K562 (cell line): Measurements from ENCODE around the gene GFAP. TPM values are rescaled to one million over a fixed set of nuclear protein-coding genes. Genes with fewer than 3 reads are reported as not detected.

Experiments used
- ATF6 ChIP-seq: sonication (generic); formaldehyde crosslinking; IDR thresholded peaks from 2 replicates; pipeline ENCODE4 v1.4.0; 2020; ENCODE audit warnings: mild to moderate bottlenecking, missing genetic modification reagents
- C11orf30 ChIP-seq: fragments of 450-650 bp; IDR thresholded peaks from 2 replicates; pipeline ENCODE4 v1.6.1; 2016; ENCODE audit warnings: low read depth, mild to moderate bottlenecking
- CEBPZ ChIP-seq: fragments of 150-350 bp; IDR thresholded peaks from 2 replicates; pipeline ENCODE4 v1.6.1; 2014; ENCODE audit warnings: low read depth, mild to moderate bottlenecking, low read length, borderline replicate concordance
- HCFC1 ChIP-seq: IDR thresholded peaks from 2 replicates; pipeline ENCODE4 v1.6.1; 2012; ENCODE audit warnings: low read depth, low read length, improper control_type of control experiment
- PHB ChIP-seq: fragments of 250-450 bp; sonication (Bioruptor Pico); IDR thresholded peaks from 2 replicates; pipeline ENCODE4 v1.5.0; 2021
- PTTG1 ChIP-seq: fragments of 450-650 bp; IDR thresholded peaks from 2 replicates; pipeline ENCODE4 v1.6.1; 2016; ENCODE audit warnings: low read depth, mild to moderate bottlenecking, missing genetic modification characterization, missing compliant biosample characterization
- TRIM24 ChIP-seq, 2 experiments: fragments of 450-650 bp; IDR thresholded peaks; 2 replicates each; pipeline ENCODE4 v1.6.1; 2016
- ZNF589 ChIP-seq: fragments of 200-800 bp; sonication (Bioruptor generic); IDR thresholded peaks from 2 replicates; pipeline ENCODE4 v1.6.1; 2016; ENCODE audit warnings: low read depth, missing genetic modification characterization, missing compliant biosample characterization
- ZNF830 ChIP-seq: fragments of 250-450 bp; sonication (Bioruptor Pico); IDR thresholded peaks from 2 replicates; pipeline ENCODE4 v1.5.0; 2021; ENCODE audit warnings: mild to moderate bottlenecking
- polyA plus RNA-seq, 8 experiments: library from polyadenylated mRNA; depleted of rRNA in 4 of 8; stranded (reverse) in 5 of 8; unstranded in 3 of 8; fragments of >200 nt; fragmentation: Nextera tagmentation in 2 of 8; fragmentation: Illumina TruSeq in 1 of 8; extraction: Ambion mirVana in 2 of 8; extraction: Trizol in 1 of 8; gene quantifications; 2 replicates each; pipeline versions ENCODE4 v1.2.1 to v1.2.3, GENCODE V29; 2011 to 2014; ENCODE audit warnings: inconsistent platforms in 1 of 8, missing spikeins in 1 of 8
- total RNA-seq, 7 experiments: library from RNA; depleted of rRNA in 6 of 7; stranded (reverse); fragments of >200 nt in 6 of 7; fragmentation: Illumina TruSeq in 2 of 7; extraction: Trizol in 2 of 7; gene quantifications; 2 replicates each; pipeline versions ENCODE4 v1.2.1 to v1.2.3, GENCODE V29; 2011 to 2021; ENCODE audit warnings: low replicate concordance in 1 of 7
- TF ChIP-seq, protein P1 (sequence below), 2 experiments: fragments of 450-650 bp in 1 of 2; sonication (generic) in 1 of 2; formaldehyde crosslinking in 1 of 2; IDR thresholded peaks in 1 of 2; conservative IDR thresholded peaks in 1 of 2; 2 replicates each; pipeline versions ENCODE4 v1.6.1 to v1.8.1; 2016 to 2023; ENCODE audit warnings: mild to moderate bottlenecking in 2 of 2, moderate library complexity in 2 of 2, inconsistent platforms in 1 of 2, missing genetic modification reagents in 1 of 2
- TF ChIP-seq, protein P2 (sequence below): sonication (generic); formaldehyde crosslinking; IDR thresholded peaks from 2 replicates; pipeline ENCODE4 v1.8.0; 2022; ENCODE audit warnings: mild to moderate bottlenecking, missing genetic modification reagents

GFAP gene
- total and polyA plus RNA-seq, 9 of the 15 experiments (the other 6 are each of a cell fraction or from before 2014, with no cell fraction given): 0.07 to 1.4 (median 0.60) TPM; not detected in 1

- TF ChIP-seq C11orf30 (no peak), PTTG1 (tag) (no peak), PHB (no peak), CEBPZ (no peak), ZNF830 (CRISPR knock-in tag) (no peak), ZNF589 (CRISPR knock-in tag) (peak; percentile 89; the same call in 1 of the 2 replicates), TRIM24 (IDR thresholded peaks at IDR 0.05) (peak in 1 of 2 experiments; percentile 11; a peak in 1 of 4 replicates), HCFC1 (no peak), ATF6 (CRISPR knock-in tag) (no peak)
- TF ChIP-seq, protein P1, sequence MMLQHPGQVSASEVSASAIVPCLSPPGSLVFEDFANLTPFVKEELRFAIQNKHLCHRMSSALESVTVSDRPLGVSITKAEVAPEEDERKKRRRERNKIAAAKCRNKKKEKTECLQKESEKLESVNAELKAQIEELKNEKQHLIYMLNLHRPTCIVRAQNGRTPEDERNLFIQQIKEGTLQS (IDR thresholded peaks at IDR 0.05): no peak
- TF ChIP-seq, protein P1 (CRISPR knock-in tag; conservative IDR thresholded peaks at IDR 0.05): no peak
- TF ChIP-seq, protein P2, sequence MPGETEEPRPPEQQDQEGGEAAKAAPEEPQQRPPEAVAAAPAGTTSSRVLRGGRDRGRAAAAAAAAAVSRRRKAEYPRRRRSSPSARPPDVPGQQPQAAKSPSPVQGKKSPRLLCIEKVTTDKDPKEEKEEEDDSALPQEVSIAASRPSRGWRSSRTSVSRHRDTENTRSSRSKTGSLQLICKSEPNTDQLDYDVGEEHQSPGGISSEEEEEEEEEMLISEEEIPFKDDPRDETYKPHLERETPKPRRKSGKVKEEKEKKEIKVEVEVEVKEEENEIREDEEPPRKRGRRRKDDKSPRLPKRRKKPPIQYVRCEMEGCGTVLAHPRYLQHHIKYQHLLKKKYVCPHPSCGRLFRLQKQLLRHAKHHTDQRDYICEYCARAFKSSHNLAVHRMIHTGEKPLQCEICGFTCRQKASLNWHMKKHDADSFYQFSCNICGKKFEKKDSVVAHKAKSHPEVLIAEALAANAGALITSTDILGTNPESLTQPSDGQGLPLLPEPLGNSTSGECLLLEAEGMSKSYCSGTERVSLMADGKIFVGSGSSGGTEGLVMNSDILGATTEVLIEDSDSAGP (CRISPR knock-in tag): no peak
Observed at GRCh38 chr17:44906763-44907728, 8.3 kb downstream of the GFAP start (continued).
